HG03095 (cell line): Measurements from ENCODE around the gene PAX1.

ENCODE experiments used
- ATAC-seq: cut with Tn5 transposase; IDR thresholded peaks from one replicate; pipeline ENCODE4 v1.9.1; 2021; ENCODE audit warnings: moderate library complexity; ENCODE audit not compliant: unreplicated experiment

PAX1 gene

GRCh38 chr20:21725892-21726291 lies 20.4 kb downstream of the PAX1 start:
- ATAC-seq: no peak

DNA sequence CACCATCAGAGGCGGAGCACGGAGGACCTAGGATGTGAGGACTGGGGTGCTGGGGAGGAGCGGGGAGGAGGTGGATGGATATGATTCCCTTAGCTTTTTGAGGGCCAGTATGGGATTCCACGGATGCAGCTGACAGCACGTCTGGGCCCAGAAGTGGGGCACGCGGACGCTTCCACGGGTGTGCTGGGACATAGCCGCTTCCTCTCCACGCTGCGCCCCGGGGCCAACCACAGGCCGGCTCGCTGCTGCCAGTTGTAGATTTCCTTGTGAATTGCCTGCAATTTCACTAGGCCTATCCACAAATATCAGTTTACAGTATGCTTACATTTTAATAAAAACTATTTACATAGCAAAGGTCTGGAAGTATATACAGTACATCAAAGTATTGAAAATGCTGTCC lies 23.9 kb downstream of the PAX1 start:
- no peak for ATAC-seq

- ATAC-seq: no peak
Observed at GRCh38 chr20:21739161-21739560, 33.7 kb downstream of the PAX1 start.

DNA sequence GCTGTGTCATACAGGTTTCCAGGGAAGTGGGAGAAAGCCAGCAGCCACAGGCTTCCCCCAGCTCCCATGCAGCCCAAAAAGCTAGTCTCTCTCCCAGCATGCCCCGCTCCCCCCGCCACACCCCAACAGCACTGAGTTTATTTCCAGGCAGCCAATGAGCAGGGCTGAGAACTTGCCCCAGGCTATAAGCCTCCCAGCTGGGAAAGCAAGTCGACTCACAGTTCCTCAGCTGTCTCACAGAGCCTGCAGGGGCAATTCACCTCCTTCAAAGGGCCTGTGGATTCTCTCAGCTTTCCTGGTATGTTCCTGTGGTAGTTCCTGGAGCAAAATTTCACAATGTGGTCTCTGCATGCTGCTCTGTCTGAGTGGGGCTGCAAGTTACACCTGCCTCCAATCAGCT lies 34.2 kb downstream of the PAX1 start:
- no peak for ATAC-seq

GRCh38 chr20:21741266-21741665 lies 35.8 kb downstream of the PAX1 start:
- ATAC-seq: no peak

GRCh38 chr20:21762646-21763045 lies 57.2 kb downstream of the PAX1 start:
- no peak for ATAC-seq

- ATAC-seq: no peak
Observed at GRCh38 chr20:21767200-21767738, 61.8 kb downstream of the PAX1 start.

DNA sequence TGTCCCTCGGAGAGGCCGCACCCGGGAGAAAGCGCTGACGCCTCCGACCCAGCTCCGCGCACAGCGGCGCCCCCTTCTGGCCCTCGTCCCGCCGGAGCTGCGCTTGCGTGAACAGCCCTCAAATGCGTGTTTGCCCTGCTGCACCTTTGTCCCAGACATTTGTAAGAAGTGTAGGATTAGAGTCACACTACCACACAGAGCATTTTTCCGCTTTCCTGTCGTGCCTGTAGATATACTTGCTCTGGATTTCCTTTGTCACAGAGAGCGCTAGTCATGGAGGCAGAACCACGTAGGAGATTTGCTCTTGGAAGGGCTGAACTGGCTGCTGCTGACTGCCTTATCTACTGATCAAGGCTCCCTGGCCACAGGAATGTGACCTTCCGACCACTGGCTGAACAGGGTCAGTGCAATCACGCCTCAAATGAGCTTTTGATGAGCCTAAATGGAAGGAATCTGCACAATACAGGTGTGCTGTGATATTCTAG lies 62.3 kb downstream of the PAX1 start:
- no peak for ATAC-seq
